ENCODE measurements around the gene RPA1.
A peak's percentile ranks its signal among the peaks of the same experiment; 100 is the strongest.
"Not testable (repeated sequence)": the region's sequence is repeated elsewhere in the genome, so short reads cannot be mapped to it uniquely, and the experiment has no call there.

RPA1 gene

GRCh38 chr17:1880851-1881630 lies 51.2 kb downstream of the RPA1 start:
- DNase-seq, result no peak

GRCh38 chr17:1882836-1883235 lies 53.0 kb downstream of the RPA1 start:
- no peak for DNase-seq

- no peak for DNase-seq
Observed at GRCh38 chr17:1883536-1883935, 53.7 kb downstream of the RPA1 start.

GRCh38 chr17:1888741-1889140 lies 58.9 kb downstream of the RPA1 start:
- no peak for DNase-seq

GRCh38 chr17:1890758-1891450 lies 61.1 kb downstream of the RPA1 start:
- no peak for DNase-seq

- no peak for DNase-seq
Observed at GRCh38 chr17:1894753-1895339, 65.0 kb downstream of the RPA1 start.

- not testable (repeated sequence) for DNase-seq
Observed at GRCh38 chr17:1895479-1895878, 65.7 kb downstream of the RPA1 start.

- DNase-seq, result no peak
Observed at GRCh38 chr17:1896243-1897104, 66.7 kb downstream of the RPA1 start.

GRCh38 chr17:1897105-1897656 lies 67.4 kb downstream of the RPA1 start:
- DNase-seq, result no peak

- no peak for DNase-seq
Observed at GRCh38 chr17:1898332-1898731, 68.5 kb downstream of the RPA1 start.

GRCh38 chr17:1898872-1899271 lies 69.1 kb downstream of the RPA1 start:
- DNase-seq, result no peak

- DNase-seq, result no peak
Observed at GRCh38 chr17:1899403-1900000, 69.7 kb downstream of the RPA1 start.

- DNase-seq, result no peak
Observed at GRCh38 chr17:1904273-1905182, 74.7 kb downstream of the RPA1 start.

GRCh38 chr17:1905190-1905913 lies 75.5 kb downstream of the RPA1 start:
- no peak for DNase-seq

GRCh38 chr17:1906662-1907101 lies 76.9 kb downstream of the RPA1 start:
- no peak for DNase-seq

GRCh38 chr17:1907216-1907631 lies 77.4 kb downstream of the RPA1 start:
- DNase-seq, result no peak

- no peak for DNase-seq
Observed at GRCh38 chr17:1907909-1908698, 78.3 kb downstream of the RPA1 start.

GRCh38 chr17:1908699-1909309 lies 79.0 kb downstream of the RPA1 start:
- peak; percentile 2 for DNase-seq

GRCh38 chr17:1909985-1910384 lies 80.2 kb downstream of the RPA1 start:
- DNase-seq, result no peak

Measured in GF-D8 (cell line).